Heart left ventricle (tissue), 16 donors: Measurements from ENCODE around the gene LUC7L3. TPM values are rescaled to one million over a fixed set of nuclear protein-coding genes. Genes with fewer than 3 reads are reported as not detected.

Source experiments
- ATAC-seq, 4 donors: fragments of 200-7000 bp; cut with Tn5 transposase; one replicate each; pipeline ENCODE4 v1.9.1; 2020 to 2022; ENCODE audit warnings: moderate library complexity in 4 of 4, mild to moderate bottlenecking in 3 of 4, moderate number of reproducible peaks in 1 of 4
- DNase-seq, 5 donors: peaks; one replicate each; pipeline ENCODE4 v3.0.0-alpha.2; 2020
- H3K27ac ChIP-seq, 12 donors: fragments of 200-600 bp; sonication (generic) in 4 of 12; one replicate each; pipeline versions ENCODE4 v1.5.0 to v1.8.0; 2016 to 2022; ENCODE audit warnings: mild to moderate bottlenecking in 2 of 12
- H3K27me3 ChIP-seq, 9 donors: fragments of 200-600 bp; sonication (generic) in 2 of 9; one replicate each; pipeline versions ENCODE4 v1.5.1 to v1.8.0; 2016 to 2022; ENCODE audit warnings: mild to moderate bottlenecking in 3 of 9
- H3K36me3 ChIP-seq, 9 donors: fragments of 200-600 bp; sonication (generic) in 2 of 9; one replicate each; pipeline versions ENCODE4 v1.5.0 to v1.8.0; 2018 to 2022; ENCODE audit warnings: mild to moderate bottlenecking in 2 of 9
- H3K4me1 ChIP-seq, 12 donors: fragments of 200-600 bp; sonication (generic) in 4 of 12; one replicate each; pipeline versions ENCODE4 v1.5.0 to v1.8.0; 2016 to 2022; ENCODE audit warnings: mild to moderate bottlenecking in 3 of 12
- H3K4me3 ChIP-seq, 12 donors: fragments of 200-600 bp; sonication (generic) in 4 of 12; one replicate each; pipeline versions ENCODE4 v1.5.0 to v1.8.0; 2017 to 2022; ENCODE audit warnings: mild to moderate bottlenecking in 9 of 12, moderate library complexity in 4 of 12
- H3K9me3 ChIP-seq, 12 donors: fragments of 200-600 bp; sonication (generic) in 4 of 12; one replicate each; pipeline versions ENCODE4 v1.5.0 to v1.8.0; 2016 to 2022; ENCODE audit warnings: mild to moderate bottlenecking in 1 of 12
- CTCF ChIP-seq, 12 donors: fragments of 200-600 bp; sonication (generic) in 4 of 12; IDR thresholded peaks; one replicate each; pipeline versions ENCODE4 v1.5.0 to v1.8.0; 2018 to 2022; ENCODE audit warnings: antibody characterized with exemption in 12 of 12, mild to moderate bottlenecking in 5 of 12
- POLR2A ChIP-seq, 2 donors: fragments of 450-650 bp; IDR thresholded peaks; one replicate each; pipeline ENCODE4 v1.6.1; 2017; ENCODE audit warnings: antibody characterized with exemption in 2 of 2, mild to moderate bottlenecking in 2 of 2, moderate library complexity in 2 of 2
- WGBS, 4 donors: extraction: QIAGEN DNeasy Blood & Tissue Kit in 2 of 4; methylation state at CpG; one replicate each; pipeline versions ENCODE4 v1.1.5 to v1.1.7; 2013 to 2018; 5-methylcytosine and 5-hydroxymethylcytosine counted together
- intact Hi-C, 10 donors: fragments of 100-400 bp; cut with DNase I; formaldehyde crosslinking; loops; one replicate each; pipeline versions ENCODE4 v1.11.1 to v1.14.2; 2022
- polyA plus RNA-seq, 2 donors: library from polyadenylated mRNA; stranded (reverse); fragments of 200-250 nt; gene quantifications; one replicate each; pipeline ENCODE4 v1.2.3, GENCODE V29; 2013
- total RNA-seq, 9 donors: library from RNA; depleted of rRNA in 2 of 9; stranded (reverse); fragments of >200 nt in 2 of 9; fragmentation: NEBNext Ultra II Directional in 3 of 9; extraction: Animal tissue kit (Norgen Biotek cat#: 25700) in 3 of 9; gene quantifications; one replicate each; pipeline versions ENCODE4 v1.1.0 to v1.2.4, GENCODE V29; 2016 to 2023
- donor health status: ischemic (EF 13 %, LVEDD 7.1; RV severe dilation, severe dysfunction).
- donor health status: healthy with polysubstance abuse.
- donor health status: DM: no; HTN: yes; CAD: no.
- donor health status: DM: no; HTN: no; CAD: no.
- donor health status: ischemic (EF 25% LVEDD 6.9; RV normal size, moderate dysfunction).
- donor health status: ischemic (EF 25% LVEDD 5.7; RV mildly dilated, moderate dysfunction).
- donor health status: healthy.
- donor health status: DM: yes; HTN: yes; CAD: no.
- donor health status: ischemic (EF 35%, LVEDD 5.7; RV mildly dilated, moderate dysfunction).
- donor health status: nonischemic (EF 11% LVEDD 7.7; RV severe dilation, severe dysfunction).
- donor health status: DM: yes; HTN: yes; CAD: no.
- donor health status: PGD.
- donor health status: ischemic (EF 29% LVEDD 5.4; RV normal size, mild dysfunction).
- donor health status: nonischemic (EF 23%, LVEDD 6.1; RV moderate dilation, normal function).

The LUC7L3 gene
- total and polyA plus RNA-seq, 11 donors = 16.5 to 89.0 (median 52.1) TPM

DNA sequence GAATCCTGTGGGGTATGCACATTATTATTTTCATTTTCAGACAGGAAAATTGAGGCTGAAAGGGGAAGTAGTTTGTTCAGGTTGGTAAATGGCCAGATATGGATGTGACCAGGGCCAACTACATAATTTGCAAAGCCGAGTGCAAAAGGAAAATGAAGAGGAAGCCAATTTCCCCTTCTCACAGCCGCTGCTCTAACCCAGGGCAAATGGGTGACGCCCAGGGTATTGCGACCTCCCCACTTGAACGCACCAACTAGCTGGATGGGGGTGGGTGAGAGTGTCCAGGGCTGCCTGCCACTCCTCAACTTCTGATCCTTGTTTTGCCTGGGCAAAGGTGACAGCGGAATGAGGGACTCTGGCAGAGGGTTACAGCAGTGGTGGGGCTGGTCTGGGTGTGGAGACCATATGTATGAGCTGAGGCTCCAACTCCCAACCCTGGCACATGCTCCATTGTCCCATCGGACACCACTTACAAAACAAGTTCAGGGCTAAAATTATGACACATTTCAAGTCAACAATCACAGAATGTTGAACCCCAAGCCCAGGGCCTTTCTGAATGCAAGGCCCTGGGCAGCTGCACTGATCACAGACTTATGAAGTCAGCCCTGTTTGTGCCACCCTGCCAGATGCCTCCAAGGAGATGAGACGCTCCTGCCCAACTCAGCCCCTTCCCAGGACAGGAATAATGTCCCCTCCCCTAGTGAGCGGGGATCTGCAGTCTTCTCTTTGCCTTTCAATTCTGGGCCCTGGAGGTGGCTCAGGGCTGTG is 46.2 kb downstream of the LUC7L3 start:
- Histone ChIP-seq H3K27ac (peak overlapping the region in 2 of 12 donors; percentile 17 to 62), H3K4me3 (no peak overlapping the region), H3K36me3 (no peaks in the 10 kb centered on the region), H3K9me3 (no peaks in the 10 kb centered on the region), H3K4me1 (peaks cover 0 to 38% (median 16%) of the 10 kb centered on the region in 12 donors), H3K27me3 (no peaks in the 10 kb centered on the region)
- 55 to 67% (median 62%) methylated on average over 9 of the region's 9 CpGs for WGBS, 4 donors
- DNase-seq = no peak
- ATAC-seq = peak in 3 of 4 donors; percentile 12 to 29 (median 19)
- intact Hi-C loops = no loop called here
- TF ChIP-seq CTCF (IDR thresholded peaks at IDR 0.05) (no peak), POLR2A (IDR thresholded peaks at IDR 0.05) (no peak)

- Histone ChIP-seq H3K27ac (no peak overlapping the region), H3K4me3 (no peak overlapping the region), H3K9me3 (no peaks in the 10 kb centered on the region), H3K4me1 (peaks cover 0 to 38% (median 16%) of the 10 kb centered on the region in 12 donors), H3K27me3 (no peaks in the 10 kb centered on the region), H3K36me3 (no peaks in the 10 kb centered on the region)
- no peak for TF ChIP-seq POLR2A (IDR thresholded peaks at IDR 0.05)
- DNase-seq (no peak), ATAC-seq (no peak)
- intact Hi-C loops = no loop called here
- WGBS, 4 donors = 85 to 99% (median 89%) methylated on average over 7 to 10 of the region's 10 CpGs
Observed at GRCh38 chr17:50766222-50767023, 47.0 kb downstream of the LUC7L3 start.

GRCh38 chr17:50767030-50767429 is 47.6 kb downstream of the LUC7L3 start:
- Histone ChIP-seq H3K4me3 (no peak overlapping the region), H3K27me3 (no peaks in the 10 kb centered on the region), H3K9me3 (no peaks in the 10 kb centered on the region), H3K4me1 (peaks cover 0 to 38% (median 16%) of the 10 kb centered on the region in 12 donors), H3K36me3 (no peaks in the 10 kb centered on the region), H3K27ac (no peak overlapping the region)
- intact Hi-C loops = no loop called here
- TF ChIP-seq CTCF (IDR thresholded peaks at IDR 0.05) = no peak
- no peak for TF ChIP-seq POLR2A (IDR thresholded peaks at IDR 0.05)
- DNase-seq (no peak), ATAC-seq (no peak)
- WGBS, 4 donors = 84 to 91% (median 86%) methylated on average over 6 to 7 of the region's 7 CpGs

DNA sequence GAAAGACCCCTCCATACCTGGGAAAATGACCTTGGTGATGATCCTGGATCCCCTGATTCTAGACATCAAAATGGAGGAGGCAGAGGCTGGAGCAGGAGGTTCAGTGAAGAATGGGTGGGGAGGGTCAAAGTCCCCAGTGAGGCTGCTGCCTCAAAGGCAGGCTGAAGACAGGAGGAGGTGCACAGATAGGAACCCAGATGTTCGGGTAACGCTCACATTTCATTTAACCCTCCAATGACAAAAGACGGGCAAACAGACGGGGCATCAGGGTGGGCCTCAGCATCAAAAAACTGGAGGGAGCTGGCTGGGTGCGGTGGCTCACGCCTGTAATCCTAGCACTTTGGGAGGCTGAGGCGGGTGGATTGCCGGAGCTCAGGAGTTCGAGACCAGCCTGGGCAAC is 48.0 kb downstream of the LUC7L3 start, which contains the start of gene ANKRD40CL:
TSS of gene ANKRD40CL (minus strand) at position 73 of the 400 bp plus-strand sequence. CDS start 605 bp downstream, outside the sequence.
- ATAC-seq (no peak), DNase-seq (no peak)
- Histone ChIP-seq H3K9me3 (no peaks in the 10 kb centered on the region), H3K27ac (no peak within 1 kb of the TSS), H3K27me3 (no peaks in the 10 kb centered on the region), H3K4me1 (peaks cover 0 to 38% (median 16%) of the 10 kb centered on the region in 12 donors), H3K36me3 (no peaks in the 10 kb centered on the region), H3K4me3 (no peak within 1 kb of the TSS)
- TF ChIP-seq POLR2A (IDR thresholded peaks at IDR 0.05) = no peak
- no peak for TF ChIP-seq CTCF (IDR thresholded peaks at IDR 0.05)
- 89 to 95% (median 92%) methylated on average over 9 of the region's 9 CpGs for WGBS, 4 donors
- intact Hi-C loops = no loop called here
